ENCODE data around the gene TPSB2. TPM values are rescaled to one million over a fixed set of nuclear protein-coding genes. Genes with fewer than 3 reads are reported as not detected.
"Not testable (repeated sequence)": the region's sequence is repeated elsewhere in the genome, so short reads cannot be mapped to it uniquely, and the experiment has no call there.

Gene TPSB2
- total RNA-seq, 1 donor from 2014 or later: 215 TPM

GRCh38 chr16:1241081-1241480, 11.1 kb upstream of the TPSB2 start:
- not testable (repeated sequence) for DNase-seq (ENCODE audit: low spot score)

GRCh38 chr16:1240436-1240835, 10.5 kb upstream of the TPSB2 start, which contains the start of gene TPSAB1:
TPSAB1 (plus strand) TSS chr16:1240705; CDS start chr16:1240939, 234 bp downstream.
- not testable (repeated sequence) for DNase-seq (ENCODE audit: low spot score)

GRCh38 chr16:1239575-1239974, 9.6 kb upstream of the TPSB2 start:
- DNase-seq (ENCODE audit: low spot score): not testable (repeated sequence)

GRCh38 chr16:1238909-1239308, 8.9 kb upstream of the TPSB2 start:
- DNase-seq (ENCODE audit: low spot score): not testable (repeated sequence)

GRCh38 chr16:1237990-1238389, 8.0 kb upstream of the TPSB2 start:
- no peak for DNase-seq (ENCODE audit: low spot score)

GRCh38 chr16:1236659-1237058, 6.7 kb upstream of the TPSB2 start:
- not testable (repeated sequence) for DNase-seq (ENCODE audit: low spot score)

GRCh38 chr16:1232049-1232748, 2.2 kb upstream of the TPSB2 start:
- not testable (repeated sequence) for DNase-seq (ENCODE audit: low spot score)

- DNase-seq (ENCODE audit: low spot score): not testable (repeated sequence)
Observed at GRCh38 chr16:1231301-1231700, 1.3 kb upstream of the TPSB2 start.

- not testable (repeated sequence) for DNase-seq (ENCODE audit: low spot score)
Observed at GRCh38 chr16:1230471-1231212, 658 bp upstream of the TPSB2 start.

GRCh38 chr16:1229476-1229875, 508 bp downstream of the TPSB2 start:
- DNase-seq (ENCODE audit: low spot score): not testable (repeated sequence)

GRCh38 chr16:1228227-1228626, 1.8 kb downstream of the TPSB2 start:
- DNase-seq (ENCODE audit: low spot score): not testable (repeated sequence)

- not testable (repeated sequence) for DNase-seq (ENCODE audit: low spot score)
Observed at GRCh38 chr16:1226692-1227091, 3.3 kb downstream of the TPSB2 start.

- peak; percentile 33 for DNase-seq (ENCODE audit: low spot score)
Observed at GRCh38 chr16:1225728-1226311, 4.2 kb downstream of the TPSB2 start.

GRCh38 chr16:1225051-1225451, 4.9 kb downstream of the TPSB2 start, which contains the start of gene TPSG1:
TPSG1 (minus strand) TSS chr16:1225268; CDS start chr16:1225252, 16 bp downstream.
- no peak for DNase-seq (ENCODE audit: low spot score)

GRCh38 chr16:1224558-1224957, 5.4 kb downstream of the TPSB2 start:
- DNase-seq (ENCODE audit: low spot score): no peak

GRCh38 chr16:1223355-1224214, 6.4 kb downstream of the TPSB2 start:
- no peak for DNase-seq (ENCODE audit: low spot score)

GRCh38 chr16:1222553-1223354, 7.2 kb downstream of the TPSB2 start:
- no peak for DNase-seq (ENCODE audit: low spot score)

- peak; percentile 44 for DNase-seq (ENCODE audit: low spot score)
Observed at GRCh38 chr16:1221628-1222552, 8.1 kb downstream of the TPSB2 start.

GRCh38 chr16:1220841-1221627, 8.9 kb downstream of the TPSB2 start:
- DNase-seq (ENCODE audit: low spot score): no peak
